AG04449 (cell line): ENCODE data around the gene MELK.
"Not testable (repeated sequence)": the region's sequence is repeated elsewhere in the genome, so short reads cannot be mapped to it uniquely, and the experiment has no call there.

Experiments used
- CTCF ChIA-PET: fragments of 350-600 bp; formaldehyde crosslinking; extraction: SDS; loops from one replicate; lab custom pipeline; 2021; ENCODE audit warnings: antibody characterized with exemption; lab: Yijun Ruan, JAX
- POLR2A ChIA-PET: fragments of 400-600, 350-600 bp; formaldehyde crosslinking; extraction: SDS; loops from one replicate; lab custom pipeline; 2020; ENCODE audit warnings: antibody characterized with exemption, inconsistent platforms; lab: Yijun Ruan, JAX
- DNase-seq: peaks from one replicate; pipeline ENCODE4 v3.0.0-alpha.2; 2010; ENCODE audit warnings: low read depth, low spot score
- H3K4me3 ChIP-seq: 2 replicates; pipeline ENCODE4 v1.5.1; 2011; ENCODE audit warnings: low read depth, mild to moderate bottlenecking, control low read depth, low read length
- CTCF ChIP-seq: IDR thresholded peaks from one replicate; pipeline ENCODE4 v1.5.1; 2011; ENCODE audit warnings: mild to moderate bottlenecking, moderate library complexity, low read length, control low read depth, inconsistent platforms; ENCODE audit not compliant: insufficient read depth; ENCODE audit errors: missing control alignments

MELK gene

GRCh38 chr9:36551910-36552309 is 20.8 kb upstream of the MELK start:
- H3K4me3 ChIP-seq, result no peak overlapping the region
- DNase-seq, result no peak
- CTCF ChIA-PET, result interaction anchor here (1.8 to 16.1 kb wide), 3 partner anchors 8 to 147 kb away, joined by 5 to 345 read pairs (median 5); partner anchors contain the start of gene RNF38
- TF ChIP-seq CTCF, result no peak
- POLR2A ChIA-PET, result no interaction called here

GRCh38 chr9:36559036-36559695 is 13.5 kb upstream of the MELK start:
- TF ChIP-seq CTCF, result no peak
- no peak overlapping the region for H3K4me3 ChIP-seq
- ChIA-PET CTCF (interaction anchor here (0.9 to 16.1 kb wide), 2 partner anchors 109 to 154 kb away, joined by 4 to 345 read pairs; partner anchors contain the start of gene RNF38), POLR2A (no interaction called here)
- no peak for DNase-seq

- POLR2A ChIA-PET, result no interaction called here
- H3K4me3 ChIP-seq, result no peak overlapping the region
- CTCF ChIA-PET, result interaction anchor here (0.8 to 16.1 kb wide), 3 partner anchors 11 to 156 kb away, joined by 3 to 345 read pairs (median 4); partner anchors contain the start of gene RNF38
- DNase-seq, result no peak
- no peak for TF ChIP-seq CTCF
These were observed 11.9 kb upstream of the MELK start for GRCh38 chr9:36560771-36561170.

- POLR2A ChIA-PET, H3K4me3 ChIP-seq, DNase-seq: not testable (repeated sequence)
- CTCF ChIA-PET, result interaction anchor here (16.1 kb wide), 1 partner anchor 158 kb away, joined by 345 read pairs; the partner anchor contains the start of gene RNF38
These were observed 9.9 kb upstream of the MELK start for GRCh38 chr9:36562801-36563200.

GRCh38 chr9:36566813-36567221 is 5.9 kb upstream of the MELK start:
- no peak for DNase-seq
- ChIA-PET POLR2A (no interaction called here), CTCF (interaction anchor here (0.7 to 2.6 kb wide), 5 partner anchors 10 to 160 kb away, joined by 3 to 13 read pairs (median 7); no protein-coding TSS in a partner anchor)
- no peak for TF ChIP-seq CTCF
- no peak overlapping the region for H3K4me3 ChIP-seq

- CTCF ChIA-PET, result interaction anchor here (2.3 kb wide), 1 partner anchor 12 kb away, joined by 10 read pairs; no protein-coding TSS in a partner anchor
- POLR2A ChIA-PET, H3K4me3 ChIP-seq, DNase-seq: not testable (repeated sequence)
These were observed 4.0 kb upstream of the MELK start for GRCh38 chr9:36568681-36569080.

GRCh38 chr9:36571333-36571732 is 1.4 kb upstream of the MELK start:
- H3K4me3 ChIP-seq, result no peak overlapping the region
- POLR2A ChIA-PET, result no interaction called here
- DNase-seq, result no peak
- no peak for TF ChIP-seq CTCF
- CTCF ChIA-PET, result no interaction called here

GRCh38 chr9:36574045-36574444 is 1.4 kb downstream of the MELK start:
- H3K4me3 ChIP-seq, result peak overlapping the region; percentile 92
- CTCF ChIA-PET, result interaction anchor here (1.5 to 1.6 kb wide), 2 partner anchors 10 to 23 kb away, joined by 3 to 4 read pairs; no protein-coding TSS in a partner anchor
- POLR2A ChIA-PET, DNase-seq: not testable (repeated sequence)
